Measurements from ENCODE around the gene ANO9. TPM values are rescaled to one million over a fixed set of nuclear protein-coding genes. Genes with fewer than 3 reads are reported as not detected.
"Not testable (repeated sequence)": the region's sequence is repeated elsewhere in the genome, so short reads cannot be mapped to it uniquely, and the experiment has no call there.

The ANO9 gene
- total RNA-seq, 3 donors from 2014 or later = 16.5 to 21.7 (median 20.4) TPM

- Mint-ChIP-seq H3K4me1 (ENCODE audit: low read depth) (peaks cover 8% of the 10 kb centered on the region), H3K27me3 (ENCODE audit: low read depth) (no peaks in the 10 kb centered on the region), H3K4me3 (no peak overlapping the region), H3K36me3 (ENCODE audit: insufficient read depth) (no peaks in the 10 kb centered on the region), H3K9me3 (no peaks in the 10 kb centered on the region)
- no peak for ATAC-seq
- no peak for DNase-seq
Measured at GRCh38 chr11:404551-405264, 37.1 kb downstream of the ANO9 start.

- Mint-ChIP-seq H3K27me3 (ENCODE audit: low read depth) (no peaks in the 10 kb centered on the region), H3K36me3 (ENCODE audit: insufficient read depth) (no peaks in the 10 kb centered on the region), H3K4me3 (no peak overlapping the region), H3K9me3 (no peaks in the 10 kb centered on the region), H3K4me1 (ENCODE audit: low read depth) (peaks cover 7% of the 10 kb centered on the region)
- no peak for ATAC-seq
- DNase-seq = peak; percentile 5
Measured at GRCh38 chr11:403761-404431, 37.9 kb downstream of the ANO9 start.

GRCh38 chr11:403021-403760 is 38.6 kb downstream of the ANO9 start:
- Mint-ChIP-seq H3K4me1 (ENCODE audit: low read depth) (peaks cover 7% of the 10 kb centered on the region), H3K4me3 (no peak overlapping the region), H3K27me3 (ENCODE audit: low read depth) (no peaks in the 10 kb centered on the region), H3K36me3 (ENCODE audit: insufficient read depth) (no peaks in the 10 kb centered on the region), H3K9me3 (no peaks in the 10 kb centered on the region)
- ATAC-seq (no peak), DNase-seq (no peak)

- not testable (repeated sequence) for H3K36me3 Mint-ChIP-seq (ENCODE audit: insufficient read depth); DNase-seq; H3K4me3 Mint-ChIP-seq; ATAC-seq; H3K4me1 Mint-ChIP-seq (ENCODE audit: low read depth); H3K9me3 Mint-ChIP-seq; H3K27me3 Mint-ChIP-seq (ENCODE audit: low read depth)
Measured at GRCh38 chr11:401196-401595, 40.6 kb downstream of the ANO9 start.

GRCh38 chr11:400241-400689 is 41.5 kb downstream of the ANO9 start:
- H3K36me3 Mint-ChIP-seq (ENCODE audit: insufficient read depth) = no peaks in the 10 kb centered on the region
- H3K4me3 Mint-ChIP-seq = no peak overlapping the region
- peaks cover 1% of the 10 kb centered on the region for H3K4me1 Mint-ChIP-seq (ENCODE audit: low read depth)
- H3K27me3 Mint-ChIP-seq (ENCODE audit: low read depth) = no peaks in the 10 kb centered on the region
- no peaks in the 10 kb centered on the region for H3K9me3 Mint-ChIP-seq
- DNase-seq (no peak), ATAC-seq (no peak)

- ATAC-seq (no peak), DNase-seq (no peak)
- H3K4me3 Mint-ChIP-seq = no peak overlapping the region
- no peaks in the 10 kb centered on the region for H3K9me3 Mint-ChIP-seq
- H3K4me1 Mint-ChIP-seq (ENCODE audit: low read depth) = no peaks in the 10 kb centered on the region
- no peaks in the 10 kb centered on the region for H3K27me3 Mint-ChIP-seq (ENCODE audit: low read depth)
- H3K36me3 Mint-ChIP-seq (ENCODE audit: insufficient read depth) = no peaks in the 10 kb centered on the region
Measured at GRCh38 chr11:399731-400211, 42.0 kb downstream of the ANO9 start.

GRCh38 chr11:398826-399225 is 43.0 kb downstream of the ANO9 start:
- ATAC-seq (no peak), DNase-seq (no peak)
- Mint-ChIP-seq H3K4me3 (peak overlapping the region; percentile 35), H3K36me3 (ENCODE audit: insufficient read depth) (no peaks in the 10 kb centered on the region), H3K4me1 (ENCODE audit: low read depth) (no peaks in the 10 kb centered on the region), H3K9me3 (no peaks in the 10 kb centered on the region), H3K27me3 (ENCODE audit: low read depth) (no peaks in the 10 kb centered on the region)

- Mint-ChIP-seq H3K36me3 (ENCODE audit: insufficient read depth) (no peaks in the 10 kb centered on the region), H3K9me3 (no peaks in the 10 kb centered on the region), H3K4me1 (ENCODE audit: low read depth) (no peaks in the 10 kb centered on the region), H3K4me3 (no peak overlapping the region), H3K27me3 (ENCODE audit: low read depth) (no peaks in the 10 kb centered on the region)
- peak; percentile 41 for DNase-seq
- peak; percentile 38 to 76 for ATAC-seq
Measured at GRCh38 chr11:396948-397548, 44.8 kb downstream of the ANO9 start.

GRCh38 chr11:396511-396947 is 45.3 kb downstream of the ANO9 start:
- ATAC-seq (peak; percentile 24 to 41), DNase-seq (no peak)
- Mint-ChIP-seq H3K4me3 (no peak overlapping the region), H3K4me1 (ENCODE audit: low read depth) (no peaks in the 10 kb centered on the region), H3K27me3 (ENCODE audit: low read depth) (no peaks in the 10 kb centered on the region), H3K36me3 (ENCODE audit: insufficient read depth) (no peaks in the 10 kb centered on the region), H3K9me3 (no peaks in the 10 kb centered on the region)

GRCh38 chr11:395866-396265 is 45.9 kb downstream of the ANO9 start:
- Mint-ChIP-seq H3K27me3 (ENCODE audit: low read depth) (no peaks in the 10 kb centered on the region), H3K36me3 (ENCODE audit: insufficient read depth) (no peaks in the 10 kb centered on the region), H3K4me1 (ENCODE audit: low read depth) (no peaks in the 10 kb centered on the region), H3K9me3 (no peaks in the 10 kb centered on the region), H3K4me3 (no peak overlapping the region)
- ATAC-seq = no peak
- no peak for DNase-seq

GRCh38 chr11:394858-395655 is 46.8 kb downstream of the ANO9 start:
- Mint-ChIP-seq H3K9me3 (no peaks in the 10 kb centered on the region), H3K27me3 (ENCODE audit: low read depth) (no peaks in the 10 kb centered on the region), H3K4me3 (no peak overlapping the region), H3K4me1 (ENCODE audit: low read depth) (no peaks in the 10 kb centered on the region), H3K36me3 (ENCODE audit: insufficient read depth) (no peaks in the 10 kb centered on the region)
- DNase-seq (no peak), ATAC-seq (no peak)

GRCh38 chr11:394034-394857 is 47.6 kb downstream of the ANO9 start, which contains the start of gene PKP3:
PKP3 (plus strand) TSS chr11:394209; CDS start chr11:394293, 84 bp downstream.
- Mint-ChIP-seq H3K4me3 (no peak within 1 kb of the TSS), H3K36me3 (ENCODE audit: insufficient read depth) (no peaks in the 10 kb centered on the region), H3K9me3 (no peaks in the 10 kb centered on the region), H3K4me1 (ENCODE audit: low read depth) (no peaks in the 10 kb centered on the region), H3K27me3 (ENCODE audit: low read depth) (no peaks in the 10 kb centered on the region)
- DNase-seq (no peak), ATAC-seq (no peak)
